SK-MEL-5 (cell line): ENCODE measurements around the gene CDK6. TPM values are rescaled to one million over a fixed set of nuclear protein-coding genes. Genes with fewer than 3 reads are reported as not detected.
A peak's percentile ranks its signal among the peaks of the same experiment; 100 is the strongest.

Experiments
- DNase-seq: peaks from one replicate; pipeline ENCODE4 v3.0.0-alpha.2; 2016; ENCODE audit warnings: low read depth, low spot score
- in situ Hi-C: cut with HindIII; loops from 2 replicates; pipeline ENCODE4 v1.10.0; 2016; ENCODE audit warnings: low sequenced_read_pairs, high pct_unique_total_duplicates, low pct_unique_long_range_greater_than_20kb
- total RNA-seq: library from RNA; depleted of rRNA; stranded (reverse); fragments of >200 nt; shearing (Covaris generic); gene quantifications from 2 replicates; pipeline ENCODE4 v1.2.3, GENCODE V29; 2014

The CDK6 gene
- total RNA-seq, 1 experiment from 2014 or later, result 26.9 TPM

DNA sequence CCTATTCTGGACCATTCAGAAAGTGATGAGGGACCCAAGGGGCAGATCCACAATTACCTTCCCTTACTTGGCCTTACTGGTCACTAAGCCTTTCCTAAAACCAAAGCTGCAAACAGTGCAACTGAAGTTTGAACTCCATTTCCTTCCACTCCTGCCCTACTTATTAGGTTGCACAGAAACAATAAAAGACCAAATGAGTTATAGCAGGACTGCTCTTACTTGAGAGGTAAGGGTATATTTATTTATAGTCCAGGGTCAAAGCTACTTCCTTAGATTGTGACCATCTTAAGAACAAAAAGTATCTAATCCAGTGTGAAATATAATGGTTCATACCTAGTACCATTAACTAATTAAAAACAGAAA is 27.0 kb downstream of the CDK6 start:
- no peak for DNase-seq
- in situ Hi-C loops, result no loop called here

DNA sequence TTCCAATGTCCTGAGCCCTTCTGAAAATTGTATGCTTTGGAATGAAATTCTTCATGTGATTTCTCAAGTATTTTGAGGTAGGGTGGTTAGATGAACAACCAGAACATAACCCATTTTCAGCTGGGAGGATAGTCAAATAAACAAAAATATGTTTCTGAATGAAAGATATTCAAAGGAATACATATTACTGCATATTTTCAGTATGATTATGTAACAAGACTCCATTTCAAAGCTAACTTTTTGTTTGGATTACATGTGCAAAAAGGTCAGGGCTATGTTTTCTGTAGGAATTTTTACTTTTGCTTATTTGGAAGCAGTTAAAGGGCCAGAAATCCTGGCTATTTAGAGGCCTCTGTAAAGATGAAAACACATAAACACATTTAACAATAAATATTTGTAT is 27.7 kb downstream of the CDK6 start:
- in situ Hi-C loops, result no loop called here
- DNase-seq, result no peak

DNA sequence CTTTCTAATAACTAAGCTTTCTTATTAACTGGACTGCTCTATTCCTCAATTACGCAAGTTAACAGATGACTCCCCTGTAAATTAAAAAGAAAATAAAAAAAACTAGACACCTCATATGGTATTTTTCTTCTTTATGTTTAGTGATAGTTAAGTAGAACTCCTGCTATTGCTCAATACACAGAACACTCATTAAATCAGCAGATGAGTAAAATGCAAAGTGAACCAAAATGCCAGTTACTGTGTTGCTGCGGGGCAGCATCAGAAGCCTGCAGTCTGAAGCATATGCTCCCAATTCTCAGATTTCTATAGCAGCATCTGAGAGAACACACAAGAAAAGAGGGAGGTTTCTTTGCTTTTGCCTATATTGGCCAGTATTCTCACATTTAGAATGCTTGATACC is 28.4 kb downstream of the CDK6 start:
- DNase-seq, result no peak

DNA sequence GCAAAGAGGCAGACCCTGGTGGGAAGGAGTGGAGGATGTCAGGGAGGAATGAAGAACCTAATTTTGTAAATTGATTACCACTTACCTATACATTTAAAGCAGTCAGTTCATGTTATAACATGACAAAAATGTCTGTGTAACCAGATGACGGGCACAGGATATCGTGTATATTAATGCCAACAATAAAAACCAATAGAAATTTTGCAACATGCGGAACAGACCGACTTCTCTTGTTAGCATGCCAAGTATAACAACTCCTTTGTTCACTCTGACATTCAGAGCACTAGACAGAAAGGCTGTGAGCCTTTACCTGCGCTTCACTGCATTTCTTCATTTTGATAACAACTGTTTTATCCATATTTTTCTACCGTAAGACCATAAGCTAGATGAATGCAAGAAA is 29.9 kb downstream of the CDK6 start:
- DNase-seq, result no peak
- in situ Hi-C loops, result no loop called here

More for the DNA sequence above, 28.4 kb downstream of the CDK6 start:
- in situ Hi-C loops, result no loop called here

- DNase-seq, result no peak
- in situ Hi-C loops, result no loop called here
Measured at GRCh38 chr7:92802406-92802805, 34.0 kb downstream of the CDK6 start.

DNA sequence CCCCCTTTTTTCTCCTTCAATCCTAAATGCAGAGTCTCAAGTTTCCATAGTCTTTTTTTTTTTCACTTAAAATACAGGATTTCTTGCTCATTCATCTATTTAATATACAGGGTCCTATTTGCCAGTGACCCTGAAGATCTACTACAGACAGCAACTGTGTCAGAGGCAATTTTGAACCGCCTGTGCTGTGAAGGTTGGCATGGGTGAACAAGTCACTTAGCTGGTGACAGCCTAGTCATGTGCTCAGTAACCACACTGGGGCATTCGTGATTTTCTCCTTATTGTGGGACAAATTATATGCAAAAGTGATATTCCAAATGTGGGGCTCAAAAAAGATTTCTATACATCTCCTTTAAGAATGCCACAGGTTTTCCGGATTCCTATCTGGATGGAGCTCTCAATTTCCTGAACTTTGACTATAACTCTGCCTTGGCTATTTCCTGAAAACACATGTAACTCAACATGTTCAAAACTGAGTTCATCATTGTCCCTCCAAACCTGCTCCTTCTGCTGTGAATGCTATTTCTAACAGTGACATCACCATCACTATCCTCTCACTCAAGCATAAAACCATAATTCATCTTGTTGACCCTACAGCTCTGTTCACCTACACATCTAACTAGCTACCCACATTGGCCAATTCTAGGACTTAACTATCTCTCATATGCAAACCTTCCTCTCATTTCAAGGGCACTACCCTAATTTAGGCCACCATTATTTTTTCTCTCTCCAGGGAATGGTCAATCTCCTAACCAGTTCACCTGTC is 36.7 kb downstream of the CDK6 start:
- in situ Hi-C loops, result no loop called here
- DNase-seq, result no peak

GRCh38 chr7:92798517-92799249 is 37.7 kb downstream of the CDK6 start:
- in situ Hi-C loops, result no loop called here

DNA sequence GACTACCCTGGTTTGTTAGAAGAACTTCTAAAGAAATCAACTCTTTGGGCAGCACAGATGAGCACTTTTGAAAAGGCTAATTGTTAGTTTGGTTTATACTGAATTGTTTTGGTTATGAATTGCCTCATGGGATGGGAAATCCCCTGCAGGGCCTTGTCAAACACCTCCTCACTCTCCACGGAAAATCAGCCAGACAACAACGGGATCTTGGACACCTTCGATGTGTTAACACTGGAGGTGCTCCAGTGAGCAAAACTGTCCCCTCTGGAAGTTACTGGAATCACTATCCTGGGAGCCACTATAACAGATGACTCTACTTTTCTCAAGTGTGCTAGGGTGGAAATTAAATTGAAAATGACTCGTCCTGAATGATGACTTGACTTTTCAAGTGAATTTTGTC is 38.7 kb downstream of the CDK6 start:
- peak; percentile 38 for DNase-seq
- in situ Hi-C loops, result no loop called here

More at GRCh38 chr7:92798517-92799249, 37.7 kb downstream of the CDK6 start:
- no peak for DNase-seq

DNA sequence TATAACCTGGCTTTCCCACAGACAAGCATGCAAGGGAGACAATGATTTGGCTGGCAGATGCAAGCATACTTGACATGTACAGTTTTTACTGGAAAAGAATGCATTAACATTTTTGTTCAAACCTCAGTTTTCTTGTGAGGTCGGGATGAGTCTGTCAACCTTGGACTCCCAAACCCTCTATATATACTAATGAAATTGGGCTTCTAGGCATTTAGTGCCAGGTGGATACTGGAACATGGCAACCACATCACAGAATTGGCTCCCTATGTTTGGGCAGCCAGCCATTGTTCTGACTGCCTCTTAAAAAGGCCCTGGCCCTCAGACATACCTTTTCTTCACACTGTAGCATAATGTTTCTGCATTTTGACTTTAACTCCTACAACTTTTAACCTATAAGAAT is 39.1 kb downstream of the CDK6 start:
- in situ Hi-C loops, result no loop called here
- DNase-seq, result no peak

GRCh38 chr7:92794831-92795230 is 41.5 kb downstream of the CDK6 start:
- in situ Hi-C loops, result no loop called here
- DNase-seq, result no peak

DNA sequence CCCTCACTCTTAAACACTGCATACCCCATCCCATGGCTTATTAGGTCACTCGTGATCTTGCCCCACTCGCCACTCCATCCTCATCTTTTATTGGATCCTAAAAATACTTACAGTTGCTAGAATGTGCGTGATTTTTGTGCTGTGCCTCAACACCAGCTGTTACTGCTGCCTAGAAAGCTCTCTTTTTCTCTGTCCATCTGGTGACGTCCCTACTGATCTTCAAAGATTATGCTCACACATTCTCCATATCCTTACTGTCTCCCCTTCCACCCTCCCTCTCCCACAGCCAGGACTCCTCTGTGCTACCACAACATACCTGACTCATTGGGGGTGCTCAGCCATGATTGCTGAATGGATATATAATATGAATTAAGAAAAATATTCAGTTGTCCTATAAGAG is 42.0 kb downstream of the CDK6 start:
- in situ Hi-C loops, result no loop called here
- no peak for DNase-seq

GRCh38 chr7:92793656-92794205 is 42.6 kb downstream of the CDK6 start:
- in situ Hi-C loops, result no loop called here
- no peak for DNase-seq

- no peak for DNase-seq
- in situ Hi-C loops, result no loop called here
Measured at GRCh38 chr7:92790992-92791391, 45.4 kb downstream of the CDK6 start.

- DNase-seq, result no peak
- in situ Hi-C loops, result no loop called here
Measured at GRCh38 chr7:92788559-92789183, 47.7 kb downstream of the CDK6 start.

GRCh38 chr7:92785923-92786322 is 50.5 kb downstream of the CDK6 start:
- in situ Hi-C loops, result no loop called here
- no peak for DNase-seq

DNA sequence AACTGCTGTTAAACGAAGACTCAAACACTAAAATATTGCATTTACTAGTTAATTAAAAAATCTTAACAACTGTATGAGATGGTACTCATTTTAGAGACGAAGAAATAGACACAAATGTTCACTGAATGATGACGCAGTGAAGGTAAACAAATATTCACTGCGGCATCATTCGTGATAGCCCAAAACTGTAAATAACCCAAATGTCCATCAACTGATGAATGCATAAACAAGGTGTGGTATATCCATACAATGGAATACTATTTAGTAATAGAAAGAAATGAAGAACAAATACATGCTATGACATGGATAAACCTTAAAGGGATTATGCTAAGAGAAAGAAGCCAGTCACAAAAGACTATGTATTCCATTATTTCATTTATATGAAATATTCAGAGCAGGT is 51.4 kb downstream of the CDK6 start:
- DNase-seq, result no peak
- in situ Hi-C loops, result no loop called here

DNA sequence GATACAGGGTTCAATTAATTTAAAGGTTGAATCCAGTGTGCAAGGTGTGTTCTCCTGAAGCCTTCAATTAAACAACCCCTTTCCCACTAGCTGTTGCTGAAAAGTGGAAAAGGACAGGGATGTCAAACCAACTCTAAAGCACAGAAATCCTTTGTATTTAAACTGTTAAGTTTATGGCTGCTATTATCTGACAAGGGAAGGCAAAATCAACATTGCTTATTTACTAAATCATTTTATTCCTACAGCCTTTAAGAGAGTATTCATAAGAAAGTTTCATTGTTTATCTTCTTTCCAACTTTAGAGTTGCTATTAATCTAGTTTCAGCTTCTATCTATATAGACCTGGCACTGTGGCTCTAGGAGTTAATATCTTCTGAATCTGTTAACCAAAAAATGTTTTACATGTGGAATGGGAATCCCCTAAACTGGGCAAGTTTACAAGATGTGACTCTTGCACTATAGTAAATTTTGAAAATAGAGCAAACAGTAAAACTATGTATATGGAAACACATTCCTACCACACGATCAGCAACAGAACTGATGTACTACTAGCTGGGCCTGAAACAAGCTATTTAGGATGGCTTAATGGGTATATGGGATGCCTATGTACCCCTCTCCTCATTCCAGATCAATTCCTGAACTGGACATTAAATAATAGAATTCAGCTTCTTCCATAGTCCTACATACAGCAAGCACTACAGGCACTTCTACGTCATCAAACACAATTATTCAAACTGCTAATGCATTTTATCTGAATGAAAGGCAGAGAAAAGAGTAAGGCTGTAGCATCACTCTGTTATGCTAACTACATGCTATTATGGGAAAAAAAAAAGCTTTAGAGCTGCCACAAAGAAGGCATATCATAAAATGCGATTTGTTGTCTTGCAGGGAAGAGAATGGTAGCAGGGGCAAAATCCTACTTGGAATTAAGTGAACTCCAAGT is 52.8 kb downstream of the CDK6 start:
- in situ Hi-C loops, result no loop called here

More for the DNA sequence above, 52.8 kb downstream of the CDK6 start:
- no peak for DNase-seq
